ENCODE results near the gene FYN. TPM values are rescaled to one million over a fixed set of nuclear protein-coding genes. Genes with fewer than 3 reads are reported as not detected.
A peak's percentile ranks its signal among the peaks of the same experiment; 100 is the strongest.

The FYN gene
- total and polyA plus RNA-seq, 9 of the 15 experiments (the other 6 are each of a cell fraction or from before 2014, with no cell fraction given), result 2.9 to 22.1 (median 11.4) TPM

- in situ Hi-C loops (cut with MboI) (no loop called here), intact Hi-C loops (cut with micrococcal nuclease) (no loop called here)
- ChIA-PET CTCF (ENCODE audit: low intra/inter-chr PET ratio) (no interaction called here), POLR2A (interaction anchor here (0.9 to 1.3 kb wide), 3 partner anchors 9 to 18 kb away, joined by 3 read pairs; no protein-coding TSS in a partner anchor)
- H4K20me1 ChIP-seq (replicated peaks; ENCODE audit: control insufficient read depth, insufficient read depth, low read length), result no peaks in the 10 kb centered on the region; the same call in 1 of the 2 replicates
- H3K4me1 ChIP-seq (replicated peaks in 1 of 2; ENCODE audit: control insufficient read depth in 2 of 2, insufficient read depth in 2 of 2, low read length in 2 of 2), result peaks cover 0 to 3% of the 10 kb centered on the region in 2 experiments; a peak in 1 of 5 replicates
- WGBS (ENCODE audit: insufficient coverage, low coverage, missing lambda C conversion rate), result 5% methylated on average over 4 of the region's 4 CpGs
- TF ChIP-seq FOSL1 (tag; conservative IDR thresholded peaks at IDR 0.05) (peak; percentile 83), U2AF1 (optimal IDR thresholded peaks at IDR 0.05; ENCODE audit: low read depth, low read length) (no peak), KDM5B (IDR thresholded peaks at IDR 0.05; ENCODE audit: insufficient replicate concordance, low read depth, low read length) (no peak), ATF3 (IDR thresholded peaks at IDR 0.05) (peak; percentile 34; the same call in 1 of the 2 replicates), ATF3 (CRISPR knock-in tag; conservative IDR thresholded peaks at IDR 0.05) (no peak), JUND (IDR thresholded peaks at IDR 0.05; ENCODE audit: borderline replicate concordance, low read depth, low read length) (peak; percentile 67), JUND (tag; IDR thresholded peaks at IDR 0.05; ENCODE audit: borderline replicate concordance, low read depth, low read length) (peak; percentile 83; the same call in 2 of the 3 replicates), CHD4 (IDR thresholded peaks at IDR 0.05; ENCODE audit: insufficient read depth, insufficient replicate concordance, low read depth, low read length, poor library complexity, severe bottlenecking) (no peak), TFAM (CRISPR knock-in tag; conservative IDR thresholded peaks at IDR 0.05) (no peak)
- TF ChIP-seq, protein P1, sequence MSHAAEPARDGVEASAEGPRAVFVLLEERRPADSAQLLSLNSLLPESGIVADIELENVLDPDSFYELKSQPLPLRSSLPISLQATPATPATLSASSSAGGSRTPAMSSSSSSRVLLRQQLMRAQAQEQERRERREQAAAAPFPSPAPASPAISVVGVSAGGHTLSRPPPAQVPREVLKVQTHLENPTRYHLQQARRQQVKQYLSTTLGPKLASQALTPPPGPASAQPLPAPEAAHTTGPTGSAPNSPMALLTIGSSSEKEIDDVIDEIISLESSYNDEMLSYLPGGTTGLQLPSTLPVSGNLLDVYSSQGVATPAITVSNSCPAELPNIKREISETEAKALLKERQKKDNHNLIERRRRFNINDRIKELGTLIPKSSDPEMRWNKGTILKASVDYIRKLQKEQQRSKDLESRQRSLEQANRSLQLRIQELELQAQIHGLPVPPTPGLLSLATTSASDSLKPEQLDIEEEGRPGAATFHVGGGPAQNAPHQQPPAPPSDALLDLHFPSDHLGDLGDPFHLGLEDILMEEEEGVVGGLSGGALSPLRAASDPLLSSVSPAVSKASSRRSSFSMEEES (CRISPR knock-in tag; IDR thresholded peaks at IDR 0.05), result no peak
- H3K4me2 ChIP-seq (ENCODE audit: insufficient read depth, low read length), result no peak overlapping the region
- no peaks in the 10 kb centered on the region for H3K9me3 ChIP-seq (replicated peaks; ENCODE audit: control insufficient read depth, insufficient read depth, low read depth, low read length)
- no peaks in the 10 kb centered on the region for H3K9me1 ChIP-seq (ENCODE audit: control insufficient read depth, insufficient read depth, low read length)
- no peaks in the 10 kb centered on the region for H3K36me3 ChIP-seq (ENCODE audit: control insufficient read depth, insufficient read depth, low read length)
- no peaks in the 10 kb centered on the region for H3K79me2 ChIP-seq (ENCODE audit: control insufficient read depth, insufficient read depth, low read length)
- DNase-seq (ENCODE audit: extremely low read depth in 1 of 4, low spot score in 3 of 4), result no peak
- BruUV-seq (replicated peaks), result no TSS peak
- H3K9ac ChIP-seq (ENCODE audit: insufficient read depth in 1 of 2, low read depth in 2 of 2, low read length in 2 of 2), result no peak overlapping the region
- no peak overlapping the region for H2AFZ ChIP-seq (ENCODE audit: low read depth, low read length)
- peaks cover 0 to 14% of the 10 kb centered on the region in 2 experiments; a peak in 4 of 5 replicates for H3K27me3 ChIP-seq (ENCODE audit: control insufficient read depth in 2 of 2, insufficient read depth in 2 of 2, low read length in 2 of 2)
- FAIRE-seq, result no peak
- no peak overlapping the region for H3K4me3 ChIP-seq
- H3K27ac ChIP-seq (ENCODE audit: extremely low read depth, low read depth, low read length), result no peak overlapping the region
- ATAC-seq, result no peak; the same call in 2 of the 3 replicates
Observed at GRCh38 chr6:111823831-111824607, 49.2 kb downstream of the FYN start.

Measured in K562 (cell line).